Measurements from ENCODE around the gene RYR2.

DNA sequence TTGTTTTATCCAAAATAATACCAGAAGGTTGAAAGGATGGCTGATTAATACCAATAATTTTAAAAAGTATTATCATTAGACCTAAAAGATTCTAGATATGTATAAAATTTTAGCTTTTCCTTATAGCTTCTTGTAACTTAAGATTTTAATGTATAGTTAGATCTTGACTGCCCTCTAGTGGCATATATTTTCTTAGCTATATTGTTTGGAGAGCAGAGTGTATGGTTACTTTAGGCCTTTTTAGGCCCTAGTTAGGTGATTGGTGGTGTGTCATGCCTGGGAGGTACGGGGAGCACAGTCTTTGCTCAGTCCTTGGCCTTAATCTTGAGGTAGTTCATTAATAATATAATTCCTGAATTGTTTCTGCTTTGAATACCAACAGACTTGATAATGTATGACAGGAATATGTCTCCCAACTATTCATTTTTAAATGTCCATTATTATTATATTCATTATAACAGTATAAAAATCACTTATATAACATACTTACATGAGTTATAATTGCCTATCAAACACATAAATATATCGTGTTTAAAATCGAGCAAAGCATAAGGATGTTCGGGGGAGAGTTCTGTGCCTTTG, 520.3 kb downstream of the RYR2 start:
- TF ChIP-seq GATA2 (IDR thresholded peaks at IDR 0.05; ENCODE audit: low read depth, low read length) (no peak), GATA3 (IDR thresholded peaks at IDR 0.05; ENCODE audit: low read depth, low read length) (no peak)

All from SH-SY5Y (cell line).